Mesodermal cell (in vitro differentiated cells): ENCODE results near the gene PAPOLB.

Source experiments
- H3K27ac ChIP-seq: 2 replicates; pipeline ENCODE4 v1.7.0; 2013; ENCODE audit warnings: mild to moderate bottlenecking, low read depth, low read length, moderate library complexity; ENCODE audit not compliant: severe bottlenecking
- H3K36me3 ChIP-seq: 2 replicates; pipeline ENCODE4 v1.7.1; 2013; ENCODE audit warnings: mild to moderate bottlenecking, low read length, moderate library complexity; ENCODE audit not compliant: control insufficient read depth, insufficient read depth
- H3K4me1 ChIP-seq: one replicate; pipeline ENCODE4 v1.7.1; 2013; ENCODE audit warnings: mild to moderate bottlenecking, low read length; ENCODE audit not compliant: insufficient read depth, control insufficient read depth, poor library complexity, severe bottlenecking
- H3K4me3 ChIP-seq: 2 replicates; pipeline ENCODE4 v1.7.0; 2013; ENCODE audit warnings: low read length, control low read depth, mild to moderate bottlenecking; ENCODE audit not compliant: insufficient read depth, poor library complexity, severe bottlenecking; ENCODE audit errors: extremely low read depth
- H3K9me3 ChIP-seq: 2 replicates; pipeline ENCODE4 v1.7.1; 2013; ENCODE audit warnings: mild to moderate bottlenecking, low read length, moderate library complexity; ENCODE audit not compliant: control insufficient read depth
- WGBS, 2 experiments: methylation state at CpG; one replicate each; pipeline ENCODE4 v1.1.5; 2013; ENCODE audit warnings: missing lambda C conversion rate in 2 of 2; ENCODE audit not compliant: insufficient coverage in 2 of 2; 5-methylcytosine and 5-hydroxymethylcytosine counted together

PAPOLB gene

DNA sequence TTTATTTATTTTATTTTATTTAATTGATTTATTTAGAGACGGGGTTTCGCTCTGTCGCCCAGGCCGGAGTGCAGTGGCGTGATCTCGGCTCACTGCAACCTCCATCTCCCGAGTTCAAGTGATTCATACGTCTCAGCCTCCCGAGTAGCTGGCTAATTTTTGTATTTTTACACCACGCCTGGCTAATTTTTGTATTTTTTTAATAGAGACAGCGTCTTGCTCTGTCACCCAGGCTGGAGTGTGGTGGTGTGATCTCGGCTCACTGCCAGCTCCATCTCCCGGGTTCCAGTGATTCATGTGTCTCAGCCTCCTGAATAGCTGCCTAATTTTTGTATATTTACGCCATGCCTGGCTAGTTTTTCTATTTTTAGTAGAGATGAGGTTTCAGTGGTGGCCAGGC, 52.2 kb downstream of the PAPOLB start:
- no peak overlapping the region for H3K27ac ChIP-seq
- H3K4me1 ChIP-seq = no peaks in the 10 kb centered on the region
- H3K9me3 ChIP-seq = no peaks in the 10 kb centered on the region
- no peaks in the 10 kb centered on the region for H3K36me3 ChIP-seq
- H3K4me3 ChIP-seq = no peak overlapping the region
- 93 to 97% methylated on average over 13 to 14 of the region's 14 CpGs for WGBS, 2 experiments

DNA sequence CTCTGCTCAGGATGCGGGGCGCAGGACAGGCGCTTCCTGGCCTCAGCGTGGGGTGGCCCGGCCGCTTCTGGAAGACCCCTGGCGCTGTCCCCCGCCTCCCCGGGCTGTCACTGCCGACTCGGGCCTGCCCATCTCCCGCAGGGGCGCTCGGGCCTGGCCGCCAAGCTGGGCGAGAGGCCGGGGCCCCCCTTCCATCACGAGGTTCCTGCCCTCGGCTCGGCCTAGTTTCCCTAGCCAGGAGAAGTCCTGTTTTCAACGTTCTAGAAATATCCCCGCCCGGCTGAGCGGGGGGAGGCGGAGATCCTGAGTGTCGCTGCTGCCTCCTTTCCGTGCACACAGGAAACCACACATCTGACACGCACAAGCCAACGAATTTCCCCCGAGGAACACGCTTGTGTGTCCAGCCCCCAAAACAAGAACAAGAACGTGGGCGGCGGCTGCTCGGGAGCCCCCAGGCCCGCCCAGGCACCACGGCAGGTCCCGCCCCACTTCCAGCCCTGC, 52.7 kb downstream of the PAPOLB start:
- Histone ChIP-seq H3K4me1 (no peaks in the 10 kb centered on the region), H3K36me3 (no peaks in the 10 kb centered on the region), H3K9me3 (no peaks in the 10 kb centered on the region), H3K27ac (no peak overlapping the region), H3K4me3 (no peak overlapping the region)
- WGBS, 2 experiments = 92 to 96% methylated on average over 36 to 37 of the region's 38 CpGs

DNA sequence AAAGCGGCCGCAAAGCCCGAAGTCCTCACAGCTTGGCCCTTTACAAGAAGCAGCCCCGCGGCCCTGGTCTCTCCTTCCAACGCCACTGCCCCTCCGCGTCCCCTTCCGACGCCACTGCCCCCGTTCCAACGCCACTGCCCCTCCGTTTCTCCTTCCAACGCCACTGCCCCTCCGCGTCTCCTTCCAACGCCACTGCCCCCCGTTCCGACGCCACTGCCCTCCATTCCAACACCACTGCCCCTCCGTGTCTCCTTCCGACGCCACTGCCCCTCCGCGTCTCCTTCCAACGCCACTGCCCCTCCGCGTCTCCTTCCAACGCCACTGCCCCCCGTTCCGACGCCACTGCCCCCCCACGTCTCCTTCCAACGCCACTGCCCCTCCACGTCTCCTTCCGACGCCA, 53.3 kb downstream of the PAPOLB start:
- 91 to 95% methylated on average over 16 to 20 of the region's 37 CpGs for WGBS, 2 experiments
- no peak overlapping the region for H3K27ac ChIP-seq
- no peaks in the 10 kb centered on the region for H3K9me3 ChIP-seq
- H3K4me3 ChIP-seq = no peak overlapping the region
- H3K4me1 ChIP-seq = no peaks in the 10 kb centered on the region
- no peaks in the 10 kb centered on the region for H3K36me3 ChIP-seq

DNA sequence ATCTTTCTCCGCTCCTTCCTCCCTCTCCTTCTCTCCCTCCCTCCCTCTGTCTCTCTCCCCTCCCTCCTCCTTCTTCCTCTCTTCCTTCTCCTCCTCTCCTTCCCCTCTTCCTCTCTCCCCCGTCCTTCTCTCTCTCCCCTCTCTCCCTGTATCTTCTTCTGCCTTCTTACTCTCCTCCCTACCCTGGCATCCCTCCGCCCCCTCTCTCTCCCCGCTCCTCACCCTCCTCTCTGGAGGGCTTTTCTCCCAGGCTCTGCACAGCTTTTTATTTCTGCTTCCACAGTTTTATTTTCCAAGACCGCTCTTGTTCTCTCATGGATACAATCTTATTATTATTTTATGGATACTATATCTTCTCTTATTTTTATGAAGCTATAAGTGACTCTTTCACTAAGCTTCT, 53.8 kb downstream of the PAPOLB start:
- Histone ChIP-seq H3K4me3 (no peak overlapping the region), H3K36me3 (no peaks in the 10 kb centered on the region), H3K27ac (no peak overlapping the region), H3K9me3 (no peaks in the 10 kb centered on the region), H3K4me1 (no peaks in the 10 kb centered on the region)
- 70 to 93% methylated on average over 2 to 4 of the region's 5 CpGs for WGBS, 2 experiments
